ENCODE measurements around the gene MECP2.

DNA sequence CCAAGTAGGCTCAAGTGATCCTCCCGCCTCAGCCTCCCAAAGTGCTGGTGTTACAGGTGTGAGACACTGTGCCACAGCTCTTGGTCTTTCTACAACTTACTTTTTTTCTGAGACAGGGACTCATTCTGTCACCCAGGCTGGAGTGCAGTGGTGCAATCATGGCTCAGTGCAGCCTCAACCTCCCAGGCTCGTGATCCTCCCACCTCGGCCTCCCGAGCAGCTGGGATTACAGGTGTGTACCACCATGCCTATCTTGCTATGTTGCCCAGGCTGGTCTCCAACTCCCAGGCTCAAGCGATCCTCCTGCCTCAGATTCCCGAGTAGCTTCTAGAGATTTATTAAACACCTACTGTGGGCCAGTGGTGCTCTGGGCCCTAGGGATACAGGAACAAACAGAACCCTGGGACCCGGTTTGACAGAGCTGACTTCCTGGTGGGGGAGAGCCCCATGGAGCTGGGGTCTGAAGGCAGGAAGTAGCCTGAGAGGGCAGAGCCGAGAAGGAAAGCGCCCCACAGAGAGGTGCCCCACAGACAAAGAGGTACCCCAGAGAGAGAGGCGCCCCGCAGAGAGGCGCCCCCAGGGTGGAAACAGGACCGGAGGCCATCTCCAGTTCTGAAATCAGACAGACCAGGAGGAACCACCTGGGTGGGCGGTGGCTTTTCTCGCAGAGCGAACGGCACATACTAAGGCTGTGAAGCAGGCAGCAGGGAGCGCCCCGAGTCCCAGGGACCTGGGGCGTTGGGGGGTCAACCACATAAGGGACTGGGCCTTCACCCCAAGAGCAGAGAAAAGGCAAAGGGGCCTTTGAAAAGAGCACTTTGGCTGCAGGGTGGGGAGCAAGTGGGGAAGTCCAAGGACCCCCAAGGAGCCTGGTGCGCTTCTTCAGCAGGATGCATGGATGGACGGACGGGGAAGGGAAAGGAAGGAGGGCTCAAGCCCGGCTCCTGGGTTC is 82.8 kb downstream of the MECP2 start:
- no peak for TF ChIP-seq CTCF (IDR thresholded peaks at IDR 0.05)
- no peak for TF ChIP-seq SIN3A (IDR thresholded peaks at IDR 0.05; ENCODE audit: borderline replicate concordance, insufficient read depth, low read depth, low read length)
